HepG2 (cell line): ENCODE data around the gene ATAD3A. TPM values are rescaled to one million over a fixed set of nuclear protein-coding genes. Genes with fewer than 3 reads are reported as not detected.

Source experiments
- ATAC-seq: fragments of 200-7000 bp; cut with Tn5 transposase; 3 replicates; pipeline ENCODE4 v1.9.1; 2020; ENCODE audit warnings: mild to moderate bottlenecking, moderate library complexity
- BruUV-seq: library from RNA; stranded (reverse); fragments of 400-500 nt; replicated peaks from 2 replicates; lab custom pipeline; 2021; lab: Mats Ljungman, UMichigan
- CTCF ChIA-PET: fragments of 300-600 bp; formaldehyde crosslinking; extraction: SDS; loops from one replicate; lab custom pipeline; 2021; ENCODE audit warnings: low total read pairs, inconsistent platforms, low intra/inter-chr PET ratio; lab: Yijun Ruan, JAX
- POLR2A ChIA-PET: fragments of 350-600 bp; sonication (Branson Sonifier 250); formaldehyde crosslinking; loops from one replicate; lab custom pipeline; 2020; ENCODE audit warnings: antibody characterized with exemption, inconsistent platforms; lab: Yijun Ruan, JAX
- DNase-seq: peaks from one replicate; pipeline ENCODE4 v3.0.0-alpha.2; 2015; ENCODE audit warnings: low spot score
- FAIRE-seq: peaks from 3 replicates; lab custom pipeline; 2011; peaks lifted over from hg19 to GRCh38; lab: Jason Lieb, UNC
- H2AFZ ChIP-seq: one replicate; pipeline ENCODE4 v1.6.1; 2011; ENCODE audit warnings: low read length, inconsistent platforms
- H3K27ac ChIP-seq: fragments of 300-600 bp; 3 replicates; pipeline ENCODE4 v1.8.0; 2011; ENCODE audit warnings: mixed run types, mild to moderate bottlenecking, mixed read lengths, low read length, inconsistent platforms; ENCODE audit not compliant: insufficient read depth; ENCODE audit errors: extremely low read length
- H3K27me3 ChIP-seq, 2 experiments: fragments of 200-600 bp in 1 of 2; 2 replicates in 1 of 2; 3 replicates in 1 of 2; pipeline versions ENCODE4 v1.6.0 to v1.8.0; 2011; ENCODE audit warnings: low read length in 2 of 2, mild to moderate bottlenecking in 2 of 2, moderate library complexity in 2 of 2, inconsistent platforms in 1 of 2; ENCODE audit not compliant: insufficient read depth in 2 of 2, control insufficient read depth in 1 of 2
- H3K36me3 ChIP-seq, 2 experiments: fragments of 200-600 bp in 1 of 2; replicated peaks in 1 of 2; 2 replicates in 1 of 2; 3 replicates in 1 of 2; pipeline versions ENCODE4 v1.5.1 to v1.8.0; 2011; ENCODE audit warnings: low read length in 2 of 2, inconsistent platforms in 1 of 2; ENCODE audit not compliant: insufficient read depth in 2 of 2, control insufficient read depth in 1 of 2
- H3K4me1 ChIP-seq: 2 replicates; pipeline ENCODE4 v1.5.1; 2012; ENCODE audit warnings: low read length, inconsistent platforms; ENCODE audit not compliant: insufficient read depth
- H3K4me2 ChIP-seq: 2 replicates; pipeline ENCODE4 v1.6.0; 2011; ENCODE audit warnings: low read depth, low read length, inconsistent platforms
- H3K4me3 ChIP-seq, 3 experiments: fragments of 200-600 bp in 1 of 3; sonication (generic), shearing (Covaris generic) in 1 of 3; replicated peaks in 1 of 3; 2 replicates each; pipeline ENCODE4 v1.5.1; 2011 to 2016; ENCODE audit warnings: low read length in 3 of 3, inconsistent platforms in 2 of 3, low read depth in 2 of 3, mild to moderate bottlenecking in 2 of 3, control low read depth in 1 of 3, mixed read lengths in 1 of 3; ENCODE audit not compliant: insufficient read depth in 1 of 3
- H3K79me2 ChIP-seq: one replicate; pipeline ENCODE4 v1.6.1; 2011; ENCODE audit warnings: low read length, inconsistent platforms; ENCODE audit not compliant: insufficient read depth
- H3K9ac ChIP-seq: 2 replicates; pipeline ENCODE4 v1.6.0; 2011; ENCODE audit warnings: mild to moderate bottlenecking, low read depth, low read length, inconsistent platforms; ENCODE audit not compliant: insufficient read depth
- H3K9me3 ChIP-seq: 2 replicates; pipeline ENCODE4 v1.5.1; 2012; ENCODE audit warnings: mild to moderate bottlenecking, low read length
- H4K20me1 ChIP-seq: 2 replicates; pipeline ENCODE4 v1.6.0; 2011; ENCODE audit warnings: inconsistent platforms, mild to moderate bottlenecking, low read length, moderate library complexity; ENCODE audit not compliant: insufficient read depth
- AGO2 ChIP-seq: fragments of 200-400 bp; formaldehyde crosslinking; optimal IDR thresholded peaks from 2 replicates; pipeline ENCODE3; 2017; ENCODE audit warnings: mild to moderate bottlenecking, low read depth, low read length, moderate library complexity
- CCDC6 ChIP-seq: sonication (generic); formaldehyde crosslinking; IDR thresholded peaks from 2 replicates; pipeline ENCODE4 v1.8.1; 2022; ENCODE audit warnings: mild to moderate bottlenecking, missing genetic modification reagents, moderate library complexity
- FOSL2 ChIP-seq: sonication (generic); formaldehyde crosslinking; IDR thresholded peaks from 2 replicates; pipeline ENCODE4 v1.4.0; 2020; ENCODE audit warnings: missing genetic modification reagents
- FOXK1 ChIP-seq: sonication (generic); formaldehyde crosslinking; IDR thresholded peaks from 2 replicates; pipeline ENCODE4 v1.4.0; 2020; ENCODE audit warnings: low read depth, missing genetic modification reagents, borderline replicate concordance
- NR2F6 ChIP-seq, 2 experiments: IDR thresholded peaks; 2 replicates each; pipeline ENCODE4 v1.6.1; 2016; ENCODE audit warnings: antibody characterized with exemption in 1 of 2, mild to moderate bottlenecking in 1 of 2
- POLR2A ChIP-seq, 2 experiments: IDR thresholded peaks; 2 replicates each; pipeline ENCODE4 v1.6.1; 2011; ENCODE audit warnings: low read depth in 2 of 2, low read length in 2 of 2, mild to moderate bottlenecking in 1 of 2, moderate library complexity in 1 of 2; ENCODE audit not compliant: insufficient read depth in 1 of 2
- ZFP36L1 ChIP-seq: sonication (generic); formaldehyde crosslinking; IDR thresholded peaks from 2 replicates; pipeline ENCODE4 v1.8.0; 2022; ENCODE audit warnings: mild to moderate bottlenecking, missing genetic modification reagents, moderate library complexity
- ZNF124 ChIP-seq: sonication (generic); formaldehyde crosslinking; IDR thresholded peaks from 2 replicates; pipeline ENCODE4 v1.4.0; 2020; ENCODE audit warnings: missing genetic modification reagents
- ZNF609 ChIP-seq: sonication (generic); formaldehyde crosslinking; IDR thresholded peaks from 2 replicates; pipeline ENCODE4 v1.4.0; 2020; ENCODE audit warnings: mild to moderate bottlenecking, missing genetic modification reagents, borderline replicate concordance
- ZNF709 ChIP-seq: sonication (generic); formaldehyde crosslinking; IDR thresholded peaks from 2 replicates; pipeline ENCODE4 v1.5.0; 2020; ENCODE audit warnings: mild to moderate bottlenecking, missing genetic modification reagents
- WGBS: methylation state at CpG from one replicate; pipeline ENCODE4 v1.1.6; 2017; ENCODE audit warnings: low lambda C conversion rate; 5-methylcytosine and 5-hydroxymethylcytosine counted together
- in situ Hi-C: cut with HindIII; loops from 2 replicates; pipeline ENCODE4 v1.10.0; 2017; ENCODE audit warnings: low pct_unique_long_range_greater_than_20kb; ENCODE audit not compliant: extremely low pct_ligation_motif_present
- intact Hi-C: fragments of 100-400 bp; cut with micrococcal nuclease; formaldehyde crosslinking; loops from one replicate; pipeline ENCODE4 v1.10.0; 2022; ENCODE audit not compliant: unreplicated experiment
- polyA plus RNA-seq, 8 experiments: library from polyadenylated mRNA; depleted of rRNA in 3 of 8; stranded (reverse) in 7 of 8; unstranded in 1 of 8; fragments of >200 nt; fragmentation: Illumina TruSeq in 4 of 8; extraction: Trizol in 4 of 8; gene quantifications; 2 replicates each; pipeline versions ENCODE4 v1.2.1 to v1.2.3, GENCODE V29; 2011 to 2016; ENCODE audit warnings: low read depth in 4 of 8, missing spikeins in 1 of 8, mixed read lengths in 1 of 8; ENCODE audit not compliant: insufficient read depth in 1 of 8
- total RNA-seq, 5 experiments: library from RNA; depleted of rRNA; stranded (reverse); fragments of >200 nt; fragmentation: Illumina TruSeq; extraction: Trizol; gene quantifications; 2 replicates each; pipeline ENCODE4 v1.2.3, GENCODE V29; 2016; ENCODE audit warnings: low read depth in 1 of 5

ATAD3A gene
- total and polyA plus RNA-seq, 2 of the 13 experiments (the other 11 are each of a cell fraction or from before 2014, with no cell fraction given) = 10.6 to 49.0 TPM

GRCh38 chr1:1554926-1555915, 43.3 kb downstream of the ATAD3A start:
- intact Hi-C loops = no loop called here
- H3K4me1 ChIP-seq = 0 out of 2 replicates have a peak, but pooled peaks cover 5% of the 10 kb centered on the region
- WGBS = 97% methylated on average over 19 of the region's 31 CpGs
- ATAC-seq (peak; percentile 4; the same call in 1 of the 3 replicates), DNase-seq (no peak), FAIRE-seq (no peak)
- ChIA-PET POLR2A (no interaction called here), CTCF (no interaction called here)
- H3K27ac ChIP-seq = no peak overlapping the region
- H4K20me1 ChIP-seq = no peaks in the 10 kb centered on the region; the same call in 1 of the 2 replicates
- no peak overlapping the region for H2AFZ ChIP-seq
- in situ Hi-C loops = no loop called here
- no peak overlapping the region for H3K9ac ChIP-seq
- TF ChIP-seq ZNF609 (no peak), NR2F6 (IDR thresholded peaks at IDR 0.05) (peak; percentile 22; the same call in 1 of the 2 replicates), NR2F6 (CRISPR knock-in tag; IDR thresholded peaks at IDR 0.05) (no peak), ZNF124 (CRISPR knock-in tag) (no peak), CCDC6 (CRISPR knock-in tag) (no peak), FOSL2 (0 out of 2 replicates have a peak, but pooled peaks have one; percentile 9), ZFP36L1 (no peak), POLR2A (IDR thresholded peaks at IDR 0.05; ENCODE audit: insufficient read depth in 1 of 2, low read depth in 2 of 2, low read length in 2 of 2) (peak in 1 of 2 experiments; percentile 37; a peak in 1 of 4 replicates), FOXK1 (CRISPR knock-in tag) (no peak), AGO2 (peak; percentile 63), ZNF709 (CRISPR knock-in tag) (no peak)
- no peaks in the 10 kb centered on the region for H3K9me3 ChIP-seq
- H3K79me2 ChIP-seq = no peaks in the 10 kb centered on the region
- peaks cover 1 to 4% of the 10 kb centered on the region in 2 experiments; a peak in 2 of 5 replicates for H3K36me3 ChIP-seq
- BruUV-seq = no TSS peak
- no peaks in the 10 kb centered on the region for H3K27me3 ChIP-seq
- no peak overlapping the region for H3K4me3 ChIP-seq
- no peak overlapping the region for H3K4me2 ChIP-seq
